GM12878 (cell line): ENCODE data around the gene SPTLC3. TPM values are rescaled to one million over a fixed set of nuclear protein-coding genes. Genes with fewer than 3 reads are reported as not detected.

Source experiments
- ATAC-seq: fragments of 200-7000 bp; cut with Tn5 transposase; 3 replicates; pipeline ENCODE4 v1.9.1; 2020; ENCODE audit warnings: mild to moderate bottlenecking, moderate library complexity
- BruUV-seq: library from RNA; stranded (reverse); fragments of 400-500 nt; replicated peaks from 2 replicates; lab custom pipeline; 2021; lab: Mats Ljungman, UMichigan
- CTCF ChIA-PET: fragments of 300-600 bp; sonication (Branson Sonifier 250); formaldehyde crosslinking; extraction: SDS; loops from one replicate; lab custom pipeline; 2021; ENCODE audit warnings: inconsistent platforms; lab: Yijun Ruan, JAX
- POLR2A ChIA-PET: fragments of 350-600 bp; formaldehyde crosslinking; extraction: SDS; loops from one replicate; lab custom pipeline; 2021; ENCODE audit warnings: inconsistent platforms; lab: Charles Lee
- RAD21 ChIA-PET: fragments of 300-600 bp; sonication (Branson Sonifier 250); formaldehyde crosslinking; loops from one replicate; lab custom pipeline; 2023; ENCODE audit warnings: antibody characterized with exemption; ENCODE audit not compliant: unreplicated experiment; lab: Charles Lee
- SMC1A ChIA-PET: fragments of 300-600 bp; sonication (Branson Sonifier 250); formaldehyde crosslinking; loops from one replicate; lab custom pipeline; 2023; ENCODE audit not compliant: unreplicated experiment, uncharacterized antibody; lab: Charles Lee
- DNase-seq: peaks from one replicate; pipeline ENCODE4 v3.0.0-alpha.2; 2011; ENCODE audit warnings: low read depth, low spot score
- FAIRE-seq: peaks from 3 replicates; lab custom pipeline; 2011; peaks lifted over from hg19 to GRCh38; lab: Jason Lieb, UNC
- H2AFZ ChIP-seq: 2 replicates; pipeline ENCODE4 v1.6.0; 2011; ENCODE audit warnings: low read depth, low read length, control low read depth; ENCODE audit not compliant: control insufficient read depth
- H3K27ac ChIP-seq: 2 replicates; pipeline ENCODE4 v1.5.1; 2011; ENCODE audit warnings: control low read depth; ENCODE audit not compliant: control insufficient read depth, insufficient read depth
- H3K27me3 ChIP-seq, 2 experiments: replicated peaks in 1 of 2; 2 replicates each; pipeline versions ENCODE4 v1.6.0 to v1.6.1; 2011; ENCODE audit warnings: low read length in 1 of 2; ENCODE audit not compliant: control insufficient read depth in 2 of 2, insufficient read depth in 2 of 2
- H3K36me3 ChIP-seq, 2 experiments: 2 replicates each; pipeline ENCODE4 v1.5.1; 2011; ENCODE audit warnings: low read length in 1 of 2; ENCODE audit not compliant: control insufficient read depth in 2 of 2, insufficient read depth in 2 of 2
- H3K4me1 ChIP-seq: 2 replicates; pipeline ENCODE4 v1.6.1; 2011; ENCODE audit warnings: mild to moderate bottlenecking, low read length, moderate library complexity, mixed read lengths; ENCODE audit not compliant: control insufficient read depth, insufficient read depth
- H3K4me2 ChIP-seq: 2 replicates; pipeline ENCODE4 v1.6.0; 2011; ENCODE audit warnings: control low read depth; ENCODE audit not compliant: control insufficient read depth, insufficient read depth
- H3K4me3 ChIP-seq: fragments of 200-600 bp; sonication (generic); 2 replicates; pipeline ENCODE4 v1.5.1; 2016
- H3K79me2 ChIP-seq: 2 replicates; pipeline ENCODE4 v1.6.0; 2011; ENCODE audit warnings: low read length; ENCODE audit not compliant: control insufficient read depth, insufficient read depth
- H3K9ac ChIP-seq: 2 replicates; pipeline ENCODE4 v1.8.0; 2011; ENCODE audit warnings: low read length, control low read depth, mixed read lengths; ENCODE audit not compliant: control insufficient read depth, insufficient read depth
- H3K9me3 ChIP-seq: replicated peaks from 3 replicates; pipeline ENCODE4 v1.5.1; 2011; ENCODE audit warnings: mild to moderate bottlenecking, low read length; ENCODE audit not compliant: control insufficient read depth, insufficient read depth
- H4K20me1 ChIP-seq: 2 replicates; pipeline ENCODE4 v1.6.0; 2011; ENCODE audit not compliant: control insufficient read depth, insufficient read depth
- CBX5 ChIP-seq: sonication (generic); IDR thresholded peaks from 2 replicates; pipeline ENCODE4 v1.6.1; 2016; ENCODE audit warnings: low read depth, moderate library complexity, mild to moderate bottlenecking, inconsistent platforms
- ELK1 ChIP-seq: IDR thresholded peaks from 2 replicates; pipeline ENCODE4 v1.6.1; 2012; ENCODE audit warnings: low read depth, low read length, improper control_type of control experiment
- ETV6 ChIP-seq, 2 experiments: fragments of 450-650 bp in 1 of 2; IDR thresholded peaks in 1 of 2; conservative IDR thresholded peaks in 1 of 2; 2 replicates each; pipeline ENCODE4 v1.6.1; 2014; ENCODE audit warnings: antibody characterized with exemption in 1 of 2, borderline replicate concordance in 1 of 2, low read depth in 1 of 2, mild to moderate bottlenecking in 1 of 2, moderate library complexity in 1 of 2
- KAT2A ChIP-seq: conservative IDR thresholded peaks from 2 replicates; pipeline ENCODE4 v1.6.1; 2011; ENCODE audit warnings: low read depth, low read length; ENCODE audit not compliant: control insufficient read depth
- NFIC ChIP-seq: IDR thresholded peaks from 2 replicates; pipeline ENCODE4 v1.6.1; 2012; ENCODE audit warnings: low read depth, mild to moderate bottlenecking, inconsistent platforms, low read length, moderate library complexity
- PRDM15 ChIP-seq: fragments of 450-650 bp; formaldehyde crosslinking; IDR thresholded peaks from 2 replicates; pipeline ENCODE4 v1.4.0; 2020; ENCODE audit warnings: mild to moderate bottlenecking, moderate library complexity
- RUNX3 ChIP-seq: IDR thresholded peaks from 2 replicates; pipeline ENCODE4 v1.6.1; 2012; ENCODE audit warnings: low read length, inconsistent platforms
- SPI1 ChIP-seq: IDR thresholded peaks from 2 replicates; pipeline ENCODE4 v1.6.1; 2011; ENCODE audit warnings: low read depth, mild to moderate bottlenecking, low read length, moderate library complexity, borderline replicate concordance; ENCODE audit not compliant: insufficient read depth
- SUZ12 ChIP-seq: fragments of 200-600 bp; sonication (generic); IDR thresholded peaks from one replicate; pipeline ENCODE4 v1.6.1; 2018; ENCODE audit warnings: antibody characterized with exemption, mild to moderate bottlenecking; ENCODE audit not compliant: unreplicated experiment
- ZNF592 ChIP-seq: fragments of 450-650 bp; IDR thresholded peaks from 2 replicates; pipeline ENCODE4 v1.6.1; 2017; ENCODE audit warnings: mild to moderate bottlenecking, moderate library complexity
- ZSCAN29 ChIP-seq: fragments of 450-650 bp; IDR thresholded peaks from 2 replicates; pipeline ENCODE4 v1.6.1; 2017; ENCODE audit warnings: mild to moderate bottlenecking, moderate library complexity
- WGBS: methylation state at CpG from one replicate; pipeline ENCODE4 v1.1.6; 2016; ENCODE audit warnings: low lambda C conversion rate; ENCODE audit not compliant: insufficient replicate concordance, insufficient coverage; ENCODE audit errors: missing lambda C conversion rate; 5-methylcytosine and 5-hydroxymethylcytosine counted together
- in situ Hi-C: fragments of 300-500 bp; cut with MboI; formaldehyde crosslinking; loops from 9 replicates; pipeline ENCODE4 v1.14.3; 2018; ENCODE audit warnings: mixed read lengths
- intact Hi-C: fragments of 100-400 bp; cut with micrococcal nuclease; formaldehyde crosslinking; loops from one replicate; pipeline ENCODE4 v1.14.2; 2022; ENCODE audit not compliant: unreplicated experiment
- polyA plus RNA-seq, 11 experiments: library from polyadenylated mRNA; depleted of rRNA in 4 of 11; unstranded in 6 of 11; stranded (reverse) in 5 of 11; fragments of >200 nt; fragmentation: Nextera tagmentation in 4 of 11; fragmentation: Illumina TruSeq in 1 of 11; extraction: Ambion mirVana in 4 of 11; extraction: Trizol in 1 of 11; gene quantifications; 1 replicate in 1 of 11; 2 replicates in 10 of 11; pipeline versions ENCODE4 v1.2.1 to v1.2.3, GENCODE V29; 2011 to 2016; ENCODE audit warnings: inconsistent platforms in 2 of 11, missing spikeins in 2 of 11, low read depth in 1 of 11
- total RNA-seq, 4 experiments: library from RNA; depleted of rRNA in 3 of 4; stranded (reverse); fragments of >200 nt in 3 of 4; fragmentation: Illumina TruSeq in 1 of 4; extraction: Trizol in 1 of 4; gene quantifications; 2 replicates each; pipeline versions ENCODE4 v1.2.1 to v1.2.3, GENCODE V29; 2013 to 2021

Gene SPTLC3
- total and polyA plus RNA-seq, 10 of the 15 experiments (the other 5 are each of a cell fraction or from before 2014, with no cell fraction given), result 0.04 to 0.29 (median 0.06) TPM; not detected in 7

- TF ChIP-seq RUNX3, result no peak
- no peak for TF ChIP-seq ETV6 (conservative IDR thresholded peaks at IDR 0.05 in 1 of 2, IDR thresholded peaks at IDR 0.05 in 1 of 2; ENCODE audit: borderline replicate concordance in 1 of 2, low read depth in 1 of 2)
- no peak for TF ChIP-seq ELK1
- no peak for TF ChIP-seq NFIC
Observed at GRCh38 chr20:13105864-13106457, 97.2 kb downstream of the SPTLC3 start (continued).

- Histone ChIP-seq H2AFZ (no peak overlapping the region), H3K36me3 (no peaks in the 10 kb centered on the region), H3K79me2 (no peaks in the 10 kb centered on the region), H3K9me3 (no peaks in the 10 kb centered on the region), H3K4me3 (no peak overlapping the region), H4K20me1 (no peaks in the 10 kb centered on the region), H3K4me1 (no peaks in the 10 kb centered on the region), H3K27me3 (no peaks in the 10 kb centered on the region; a peak in 1 of 4 replicates), H3K4me2 (no peak overlapping the region), H3K27ac (no peak overlapping the region), H3K9ac (no peak overlapping the region)
- POLR2A ChIA-PET, result no interaction called here
- DNase-seq (no peak), FAIRE-seq (no peak), ATAC-seq (no peak)
- RAD21 ChIA-PET, result interaction anchor here (0.8 to 2.0 kb wide), 3 partner anchors 185 to 437 kb away, joined by 3 to 8 read pairs (median 3); no protein-coding TSS in a partner anchor
- CTCF ChIA-PET, result interaction anchor here (0.8 to 5.0 kb wide), 10 partner anchors 9 to 436 kb away, joined by 3 to 37 read pairs (median 7); no protein-coding TSS in a partner anchor
- BruUV-seq, result no TSS peak
- TF ChIP-seq KAT2A (no peak), PRDM15 (CRISPR knock-in tag) (no peak), ZNF592 (no peak), CBX5 (no peak), SUZ12 (no peak), SPI1 (no peak), ZSCAN29 (no peak)
- 26% methylated on average over 4 of the region's 4 CpGs for WGBS
- intact Hi-C loops (loop anchor here (10.0 kb wide), 3 partner anchors 275 to 945 kb away; no protein-coding TSS in a partner anchor), in situ Hi-C loops (loop anchor here (10.0 kb wide), 3 partner anchors 135 to 1425 kb away; no protein-coding TSS in a partner anchor)
- SMC1A ChIA-PET, result interaction anchor here (1.0 to 2.9 kb wide), 4 partner anchors 9 to 437 kb away, joined by 3 to 10 read pairs (median 7); no protein-coding TSS in a partner anchor
Observed at GRCh38 chr20:13109658-13110057, 100.9 kb downstream of the SPTLC3 start.
